GM12878 (cell line): ENCODE measurements around the gene COL19A1. TPM values are rescaled to one million over a fixed set of nuclear protein-coding genes. Genes with fewer than 3 reads are reported as not detected.

Experiments
- CREM ChIP-seq: IDR thresholded peaks from 2 replicates; pipeline ENCODE4 v1.6.1; 2014; ENCODE audit warnings: antibody characterized with exemption, low read depth
- EGR1 ChIP-seq, 2 experiments: IDR thresholded peaks; 1 replicate in 1 of 2; 2 replicates in 1 of 2; pipeline ENCODE4 v1.6.1; 2011 to 2012; ENCODE audit warnings: low read depth in 2 of 2, low read length in 2 of 2, borderline replicate concordance in 1 of 2, mild to moderate bottlenecking in 1 of 2, moderate library complexity in 1 of 2
- EP300 ChIP-seq, 2 experiments: fragments of 150-350 bp in 1 of 2; IDR thresholded peaks; 2 replicates each; pipeline ENCODE4 v1.6.1; 2011 to 2012; ENCODE audit warnings: low read depth in 2 of 2, low read length in 2 of 2, borderline replicate concordance in 1 of 2, improper control_type of control experiment in 1 of 2, inconsistent platforms in 1 of 2; ENCODE audit not compliant: control insufficient read depth in 1 of 2
- ESRRA ChIP-seq: IDR thresholded peaks from 2 replicates; pipeline ENCODE4 v1.6.1; 2012; ENCODE audit warnings: mild to moderate bottlenecking, low read length, improper control_type of control experiment
- FOS ChIP-seq: IDR thresholded peaks from 3 replicates; pipeline ENCODE4 v1.6.1; 2011; ENCODE audit warnings: borderline replicate concordance; ENCODE audit not compliant: insufficient read length; ENCODE audit errors: extremely low read depth
- GABPA ChIP-seq: IDR thresholded peaks from 2 replicates; pipeline ENCODE4 v1.6.1; 2014; ENCODE audit warnings: antibody characterized with exemption, low read depth, mild to moderate bottlenecking, inconsistent platforms
- HSF1 ChIP-seq: fragments of 150-350 bp; IDR thresholded peaks from 2 replicates; pipeline ENCODE4 v1.6.1; 2014; ENCODE audit warnings: mild to moderate bottlenecking, low read depth, low read length
- MEF2B ChIP-seq: fragments of 450-650 bp; IDR thresholded peaks from 2 replicates; pipeline ENCODE4 v1.6.1; 2018; ENCODE audit warnings: mild to moderate bottlenecking, moderate library complexity; ENCODE audit not compliant: partially characterized antibody, poor library complexity, severe bottlenecking
- MYB ChIP-seq: fragments of 150-350 bp; IDR thresholded peaks from 2 replicates; pipeline ENCODE4 v1.6.1; 2014; ENCODE audit warnings: mild to moderate bottlenecking, low read depth, low read length, borderline replicate concordance
- NFYA ChIP-seq: IDR thresholded peaks from 2 replicates; pipeline ENCODE4 v1.6.1; 2011; ENCODE audit warnings: low read depth, mild to moderate bottlenecking, low read length, improper control_type of control experiment, borderline replicate concordance
- POLR2A ChIP-seq: IDR thresholded peaks from 2 replicates; pipeline ENCODE4 v1.6.1; 2011; ENCODE audit warnings: low read depth, mild to moderate bottlenecking, low read length
- RFX5 ChIP-seq: IDR thresholded peaks from 2 replicates; pipeline ENCODE4 v1.6.1; 2011; ENCODE audit warnings: low read depth, low read length, improper control_type of control experiment
- SMARCA5 ChIP-seq: fragments of 450-650 bp; IDR thresholded peaks from 2 replicates; pipeline ENCODE4 v1.6.1; 2017; ENCODE audit warnings: mild to moderate bottlenecking
- SP1 ChIP-seq: IDR thresholded peaks from one replicate; pipeline ENCODE4 v1.6.1; 2011; ENCODE audit warnings: low read depth, low read length
- SUZ12 ChIP-seq: fragments of 200-600 bp; sonication (generic); IDR thresholded peaks from one replicate; pipeline ENCODE4 v1.6.1; 2018; ENCODE audit warnings: antibody characterized with exemption, mild to moderate bottlenecking; ENCODE audit not compliant: unreplicated experiment
- polyA plus RNA-seq, 11 experiments: library from polyadenylated mRNA; depleted of rRNA in 4 of 11; unstranded in 6 of 11; stranded (reverse) in 5 of 11; fragments of >200 nt; fragmentation: Nextera tagmentation in 4 of 11; fragmentation: Illumina TruSeq in 1 of 11; extraction: Ambion mirVana in 4 of 11; extraction: Trizol in 1 of 11; gene quantifications; 1 replicate in 1 of 11; 2 replicates in 10 of 11; pipeline versions ENCODE4 v1.2.1 to v1.2.3, GENCODE V29; 2011 to 2016; ENCODE audit warnings: inconsistent platforms in 2 of 11, missing spikeins in 2 of 11, low read depth in 1 of 11
- total RNA-seq, 4 experiments: library from RNA; depleted of rRNA in 3 of 4; stranded (reverse); fragments of >200 nt in 3 of 4; fragmentation: Illumina TruSeq in 1 of 4; extraction: Trizol in 1 of 4; gene quantifications; 2 replicates each; pipeline versions ENCODE4 v1.2.1 to v1.2.3, GENCODE V29; 2013 to 2021
- TF ChIP-seq, protein P1 (sequence below): fragments of 450-650 bp; IDR thresholded peaks from 2 replicates; pipeline ENCODE4 v1.6.1; 2016; ENCODE audit warnings: mild to moderate bottlenecking, moderate library complexity, borderline replicate concordance
- TF ChIP-seq, protein P2 (sequence below): fragments of 450-650 bp; IDR thresholded peaks from 2 replicates; pipeline ENCODE4 v1.6.1; 2016; ENCODE audit warnings: mild to moderate bottlenecking
- TF ChIP-seq, protein P3 (sequence below): IDR thresholded peaks from 2 replicates; pipeline ENCODE4 v1.6.1; 2011; ENCODE audit warnings: low read depth, low read length, improper control_type of control experiment, borderline replicate concordance
- TF ChIP-seq, protein P4 (sequence below): fragments of 450-650 bp; conservative IDR thresholded peaks from 2 replicates; pipeline ENCODE4 v1.6.1; 2017; ENCODE audit warnings: mild to moderate bottlenecking, moderate library complexity

Gene COL19A1
- total and polyA plus RNA-seq, 10 of the 15 experiments (the other 5 are each of a cell fraction or from before 2014, with no cell fraction given), result 1.1 to 13.5 (median 4.1) TPM

DNA sequence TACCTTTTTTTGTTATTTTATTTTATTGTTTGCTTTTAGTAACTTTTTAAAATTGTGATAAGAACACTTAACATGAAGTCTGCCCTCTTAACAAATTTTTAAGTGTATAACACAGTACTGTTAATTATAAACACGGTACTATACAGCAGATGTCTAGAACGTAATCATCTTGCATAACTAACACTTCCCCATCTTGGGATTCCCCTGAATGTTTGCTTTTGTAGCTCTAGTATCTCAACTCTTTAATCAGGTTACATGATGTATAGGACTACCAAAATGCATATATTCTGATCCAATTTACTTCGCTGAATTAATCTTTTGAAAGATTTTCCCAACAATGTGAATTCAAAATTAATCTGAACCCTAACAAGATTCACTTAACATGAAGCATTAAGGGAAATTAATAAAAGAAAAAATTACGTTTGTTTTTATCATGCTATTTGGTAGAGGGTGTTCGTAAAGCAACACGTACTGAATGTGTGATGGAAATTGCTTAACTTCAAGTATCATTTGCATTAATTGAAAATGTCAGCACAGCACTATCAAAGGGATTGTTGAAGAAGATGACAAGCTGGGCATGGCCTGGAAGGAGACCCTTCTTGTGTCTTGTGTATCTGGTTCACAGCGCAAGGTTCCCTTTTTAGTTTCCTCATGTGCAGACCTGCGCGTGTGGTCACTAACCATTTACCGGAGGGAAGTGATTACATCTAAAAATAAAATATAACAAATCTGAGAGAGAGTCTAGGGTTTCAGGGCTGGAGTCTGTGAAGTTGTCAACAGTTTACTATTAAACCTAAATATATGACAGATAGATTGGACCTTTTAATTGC, 15.2 kb downstream of the COL19A1 start (continued):
- TF ChIP-seq FOS (no peak), GABPA (no peak), POLR2A (peak; percentile 59), RFX5 (no peak), MYB (no peak), EP300 (IDR thresholded peaks at IDR 0.05; ENCODE audit: borderline replicate concordance in 1 of 2, control insufficient read depth in 1 of 2, low read depth in 2 of 2, low read length in 2 of 2) (peak; percentile 71 to 91; a peak in 3 of 4 replicates), SUZ12 (no peak), CREM (peak; percentile 85), SP1 (peak; percentile 44), EGR1 (IDR thresholded peaks at IDR 0.05; ENCODE audit: borderline replicate concordance in 1 of 2, low read depth in 2 of 2, low read length in 2 of 2) (no peak), NFYA (no peak), MEF2B (peak; percentile 92), HSF1 (no peak), ESRRA (no peak), SMARCA5 (no peak)
- TF ChIP-seq, protein P1, sequence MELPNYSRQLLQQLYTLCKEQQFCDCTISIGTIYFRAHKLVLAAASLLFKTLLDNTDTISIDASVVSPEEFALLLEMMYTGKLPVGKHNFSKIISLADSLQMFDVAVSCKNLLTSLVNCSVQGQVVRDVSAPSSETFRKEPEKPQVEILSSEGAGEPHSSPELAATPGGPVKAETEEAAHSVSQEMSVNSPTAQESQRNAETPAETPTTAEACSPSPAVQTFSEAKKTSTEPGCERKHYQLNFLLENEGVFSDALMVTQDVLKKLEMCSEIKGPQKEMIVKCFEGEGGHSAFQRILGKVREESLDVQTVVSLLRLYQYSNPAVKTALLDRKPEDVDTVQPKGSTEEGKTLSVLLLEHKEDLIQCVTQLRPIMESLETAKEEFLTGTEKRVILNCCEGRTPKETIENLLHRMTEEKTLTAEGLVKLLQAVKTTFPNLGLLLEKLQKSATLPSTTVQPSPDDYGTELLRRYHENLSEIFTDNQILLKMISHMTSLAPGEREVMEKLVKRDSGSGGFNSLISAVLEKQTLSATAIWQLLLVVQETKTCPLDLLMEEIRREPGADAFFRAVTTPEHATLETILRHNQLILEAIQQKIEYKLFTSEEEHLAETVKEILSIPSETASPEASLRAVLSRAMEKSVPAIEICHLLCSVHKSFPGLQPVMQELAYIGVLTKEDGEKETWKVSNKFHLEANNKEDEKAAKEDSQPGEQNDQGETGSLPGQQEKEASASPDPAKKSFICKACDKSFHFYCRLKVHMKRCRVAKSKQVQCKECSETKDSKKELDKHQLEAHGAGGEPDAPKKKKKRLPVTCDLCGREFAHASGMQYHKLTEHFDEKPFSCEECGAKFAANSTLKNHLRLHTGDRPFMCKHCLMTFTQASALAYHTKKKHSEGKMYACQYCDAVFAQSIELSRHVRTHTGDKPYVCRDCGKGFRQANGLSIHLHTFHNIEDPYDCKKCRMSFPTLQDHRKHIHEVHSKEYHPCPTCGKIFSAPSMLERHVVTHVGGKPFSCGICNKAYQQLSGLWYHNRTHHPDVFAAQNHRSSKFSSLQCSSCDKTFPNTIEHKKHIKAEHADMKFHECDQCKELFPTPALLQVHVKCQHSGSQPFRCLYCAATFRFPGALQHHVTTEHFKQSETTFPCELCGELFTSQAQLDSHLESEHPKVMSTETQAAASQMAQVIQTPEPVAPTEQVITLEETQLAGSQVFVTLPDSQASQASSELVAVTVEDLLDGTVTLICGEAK, result no peak
- TF ChIP-seq, protein P2, sequence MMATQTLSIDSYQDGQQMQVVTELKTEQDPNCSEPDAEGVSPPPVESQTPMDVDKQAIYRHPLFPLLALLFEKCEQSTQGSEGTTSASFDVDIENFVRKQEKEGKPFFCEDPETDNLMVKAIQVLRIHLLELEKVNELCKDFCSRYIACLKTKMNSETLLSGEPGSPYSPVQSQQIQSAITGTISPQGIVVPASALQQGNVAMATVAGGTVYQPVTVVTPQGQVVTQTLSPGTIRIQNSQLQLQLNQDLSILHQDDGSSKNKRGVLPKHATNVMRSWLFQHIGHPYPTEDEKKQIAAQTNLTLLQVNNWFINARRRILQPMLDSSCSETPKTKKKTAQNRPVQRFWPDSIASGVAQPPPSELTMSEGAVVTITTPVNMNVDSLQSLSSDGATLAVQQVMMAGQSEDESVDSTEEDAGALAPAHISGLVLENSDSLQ, result no peak
- TF ChIP-seq, protein P3, sequence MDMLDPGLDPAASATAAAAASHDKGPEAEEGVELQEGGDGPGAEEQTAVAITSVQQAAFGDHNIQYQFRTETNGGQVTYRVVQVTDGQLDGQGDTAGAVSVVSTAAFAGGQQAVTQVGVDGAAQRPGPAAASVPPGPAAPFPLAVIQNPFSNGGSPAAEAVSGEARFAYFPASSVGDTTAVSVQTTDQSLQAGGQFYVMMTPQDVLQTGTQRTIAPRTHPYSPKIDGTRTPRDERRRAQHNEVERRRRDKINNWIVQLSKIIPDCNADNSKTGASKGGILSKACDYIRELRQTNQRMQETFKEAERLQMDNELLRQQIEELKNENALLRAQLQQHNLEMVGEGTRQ, result no peak
- TF ChIP-seq, protein P4, sequence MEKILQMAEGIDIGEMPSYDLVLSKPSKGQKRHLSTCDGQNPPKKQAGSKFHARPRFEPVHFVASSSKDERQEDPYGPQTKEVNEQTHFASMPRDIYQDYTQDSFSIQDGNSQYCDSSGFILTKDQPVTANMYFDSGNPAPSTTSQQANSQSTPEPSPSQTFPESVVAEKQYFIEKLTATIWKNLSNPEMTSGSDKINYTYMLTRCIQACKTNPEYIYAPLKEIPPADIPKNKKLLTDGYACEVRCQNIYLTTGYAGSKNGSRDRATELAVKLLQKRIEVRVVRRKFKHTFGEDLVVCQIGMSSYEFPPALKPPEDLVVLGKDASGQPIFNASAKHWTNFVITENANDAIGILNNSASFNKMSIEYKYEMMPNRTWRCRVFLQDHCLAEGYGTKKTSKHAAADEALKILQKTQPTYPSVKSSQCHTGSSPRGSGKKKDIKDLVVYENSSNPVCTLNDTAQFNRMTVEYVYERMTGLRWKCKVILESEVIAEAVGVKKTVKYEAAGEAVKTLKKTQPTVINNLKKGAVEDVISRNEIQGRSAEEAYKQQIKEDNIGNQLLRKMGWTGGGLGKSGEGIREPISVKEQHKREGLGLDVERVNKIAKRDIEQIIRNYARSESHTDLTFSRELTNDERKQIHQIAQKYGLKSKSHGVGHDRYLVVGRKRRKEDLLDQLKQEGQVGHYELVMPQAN, result no peak
